H9 (cell line): ENCODE measurements around the gene KRT80. TPM values are rescaled to one million over a fixed set of nuclear protein-coding genes. Genes with fewer than 3 reads are reported as not detected.

ENCODE experiments used
- DNase-seq: peaks from one replicate; pipeline ENCODE4 v3.0.0-alpha.2; 2017
- H2AFZ ChIP-seq: one replicate; pipeline ENCODE4 v1.6.1; 2013; ENCODE audit warnings: mild to moderate bottlenecking, low read length, control low read depth, moderate library complexity
- H2AK5ac ChIP-seq: 2 replicates; pipeline ENCODE4 v1.6.1; 2013; ENCODE audit warnings: low read length, control low read depth, mixed read lengths; ENCODE audit not compliant: insufficient read length
- H2BK120ac ChIP-seq: one replicate; pipeline ENCODE4 v1.6.1; 2013; ENCODE audit warnings: low read depth, mild to moderate bottlenecking, low read length, control low read depth, inconsistent platforms; ENCODE audit not compliant: poor library complexity, severe bottlenecking
- H2BK12ac ChIP-seq: 2 replicates; pipeline ENCODE4 v1.6.1; 2013; ENCODE audit warnings: low read length, control low read depth, mixed read lengths, low read depth; ENCODE audit not compliant: insufficient read length
- H2BK15ac ChIP-seq: 2 replicates; pipeline ENCODE4 v1.6.1; 2013; ENCODE audit warnings: low read depth, low read length, control low read depth
- H2BK20ac ChIP-seq: one replicate; pipeline ENCODE4 v1.6.1; 2013; ENCODE audit warnings: low read depth, mild to moderate bottlenecking, low read length, control low read depth, inconsistent platforms; ENCODE audit not compliant: poor library complexity, severe bottlenecking
- H2BK5ac ChIP-seq: 2 replicates; pipeline ENCODE4 v1.6.1; 2013; ENCODE audit warnings: low read length, control low read depth, mixed read lengths; ENCODE audit not compliant: insufficient read length
- H3K14ac ChIP-seq: 2 replicates; pipeline ENCODE4 v1.6.1; 2013; ENCODE audit warnings: low read length, control low read depth; ENCODE audit not compliant: insufficient read depth
- H3K18ac ChIP-seq: 2 replicates; pipeline ENCODE4 v1.6.1; 2013; ENCODE audit warnings: low read depth, mild to moderate bottlenecking, mixed read lengths, low read length, control low read depth; ENCODE audit not compliant: insufficient read length
- H3K23ac ChIP-seq: 2 replicates; pipeline ENCODE4 v1.6.1; 2013; ENCODE audit warnings: low read length, control low read depth, mixed read lengths, low read depth; ENCODE audit not compliant: insufficient read length
- H3K23me2 ChIP-seq: 2 replicates; pipeline ENCODE4 v1.6.1; 2013; ENCODE audit warnings: low read depth, mild to moderate bottlenecking, mixed read lengths, low read length, control low read depth; ENCODE audit not compliant: insufficient read length, poor library complexity, severe bottlenecking
- H3K27ac ChIP-seq: 2 replicates; pipeline ENCODE4 v1.5.1; 2013; ENCODE audit warnings: low read length, control low read depth, mixed read lengths, low read depth; ENCODE audit not compliant: insufficient read length
- H3K27me3 ChIP-seq: 2 replicates; pipeline ENCODE4 v1.6.1; 2013; ENCODE audit warnings: low read length, control low read depth, inconsistent platforms; ENCODE audit not compliant: insufficient read depth
- H3K4ac ChIP-seq: 2 replicates; pipeline ENCODE4 v1.6.1; 2013; ENCODE audit warnings: low read depth, mild to moderate bottlenecking, control low read depth, inconsistent platforms, low read length, moderate library complexity
- H3K4me1 ChIP-seq: 2 replicates; pipeline ENCODE4 v1.6.1; 2013; ENCODE audit warnings: low read length, control low read depth, inconsistent platforms; ENCODE audit not compliant: insufficient read depth
- H3K4me2 ChIP-seq: 2 replicates; pipeline ENCODE4 v1.6.1; 2013; ENCODE audit warnings: low read length, control low read depth, mixed read lengths; ENCODE audit not compliant: insufficient read length, insufficient read depth
- H3K56ac ChIP-seq: 2 replicates; pipeline ENCODE4 v1.6.1; 2013; ENCODE audit warnings: low read depth, mild to moderate bottlenecking, mixed read lengths, low read length, control low read depth; ENCODE audit not compliant: insufficient read length
- H3K79me1 ChIP-seq: 2 replicates; pipeline ENCODE4 v1.6.1; 2013; ENCODE audit warnings: low read depth, mild to moderate bottlenecking, moderate library complexity, low read length, control low read depth, inconsistent platforms; ENCODE audit not compliant: insufficient read depth, poor library complexity, severe bottlenecking
- H3K79me2 ChIP-seq: 2 replicates; pipeline ENCODE4 v1.6.1; 2013; ENCODE audit warnings: low read length, control low read depth, inconsistent platforms; ENCODE audit not compliant: insufficient read depth
- H3K9ac ChIP-seq: 2 replicates; pipeline ENCODE4 v1.6.1; 2013; ENCODE audit warnings: low read length, control low read depth, mixed read lengths; ENCODE audit not compliant: insufficient read length; ENCODE audit errors: extremely low read depth
- H3K9me3 ChIP-seq: one replicate; pipeline ENCODE4 v1.6.1; 2013; ENCODE audit warnings: low read depth, low read length, inconsistent platforms; ENCODE audit not compliant: control insufficient read depth
- H3T11ph ChIP-seq: one replicate; pipeline ENCODE4 v1.6.1; 2013; ENCODE audit warnings: mild to moderate bottlenecking, low read length, control low read depth, inconsistent platforms
- H4K20me1 ChIP-seq: one replicate; pipeline ENCODE4 v1.6.1; 2013; ENCODE audit not compliant: control insufficient read depth, insufficient read length, insufficient read depth
- H4K5ac ChIP-seq: 2 replicates; pipeline ENCODE4 v1.6.1; 2013; ENCODE audit warnings: low read depth, mild to moderate bottlenecking, mixed read lengths, low read length, control low read depth; ENCODE audit not compliant: insufficient read length
- H4K8ac ChIP-seq: replicated peaks from 2 replicates; pipeline ENCODE4 v1.6.1; 2013; ENCODE audit warnings: low read length, control low read depth, mixed read lengths, low read depth; ENCODE audit not compliant: insufficient read length
- H4K91ac ChIP-seq: 2 replicates; pipeline ENCODE4 v1.6.1; 2013; ENCODE audit warnings: low read depth, mild to moderate bottlenecking, moderate library complexity, mixed read lengths, low read length, control low read depth; ENCODE audit not compliant: insufficient read length
- H3K27ac Mint-ChIP-seq, 3 experiments: 2 replicates in 2 of 3; 3 replicates in 1 of 3; pipeline ENCODE4 v1.8.0; 2020 to 2021; ENCODE audit warnings: mixed read lengths in 3 of 3, mild to moderate bottlenecking in 1 of 3, moderate library complexity in 1 of 3
- H3K27me3 Mint-ChIP-seq: 2 replicates; pipeline ENCODE4 v1.8.0; 2021; ENCODE audit warnings: low read depth, mild to moderate bottlenecking, moderate library complexity, mixed read lengths
- H3K36me3 Mint-ChIP-seq, 3 experiments: 2 replicates in 2 of 3; 3 replicates in 1 of 3; pipeline ENCODE4 v1.8.0; 2020 to 2021; ENCODE audit warnings: low read depth in 3 of 3, mixed read lengths in 3 of 3; ENCODE audit not compliant: insufficient read depth in 1 of 3
- H3K4me1 Mint-ChIP-seq, 2 experiments: 2 replicates each; pipeline ENCODE4 v1.8.0; 2020; ENCODE audit warnings: mixed read lengths in 2 of 2
- H3K4me3 Mint-ChIP-seq, 2 experiments: 2 replicates in 1 of 2; 3 replicates in 1 of 2; pipeline ENCODE4 v1.8.0; 2020 to 2021; ENCODE audit warnings: mild to moderate bottlenecking in 2 of 2, mixed read lengths in 2 of 2, moderate library complexity in 1 of 2
- H3K9me3 Mint-ChIP-seq, 2 experiments: 2 replicates in 1 of 2; 3 replicates in 1 of 2; pipeline ENCODE4 v1.8.0; 2020; ENCODE audit warnings: mild to moderate bottlenecking in 2 of 2, mixed read lengths in 2 of 2, moderate library complexity in 1 of 2
- CTCF ChIP-seq: fragments of 200-600 bp; sonication (generic); conservative IDR thresholded peaks from 3 replicates; pipeline ENCODE4 v1.8.0; 2021; ENCODE audit warnings: antibody characterized with exemption, mild to moderate bottlenecking
- WGBS: extraction: QIAGEN DNeasy Blood & Tissue Kit; methylation state at CpG from one replicate; pipeline ENCODE4 v1.1.7; 2013; ENCODE audit warnings: missing lambda C conversion rate, low lambda C conversion rate, mixed read lengths; ENCODE audit not compliant: insufficient read length; ENCODE audit errors: extremely low coverage; 5-methylcytosine and 5-hydroxymethylcytosine counted together
- total RNA-seq: library from RNA; stranded (reverse); gene quantifications from 2 replicates; pipeline ENCODE4 v1.2.1, GENCODE V29; 2021

The KRT80 gene
- total RNA-seq, 1 experiment from 2014 or later = not detected

GRCh38 chr12:52151153-52151836 is 40.5 kb downstream of the KRT80 start:
- TF ChIP-seq CTCF = no peak
- Mint-ChIP-seq H3K27me3 (peaks cover 6% of the 10 kb centered on the region), H3K36me3 (no peaks in the 10 kb centered on the region), H3K4me1 (peaks cover 10 to 24% of the 10 kb centered on the region in 2 experiments), H3K4me3 (peak overlapping the region; percentile 9 to 42; a peak in 3 of 5 replicates), H3K27ac (no peak overlapping the region), H3K9me3 (no peaks in the 10 kb centered on the region)
- Histone ChIP-seq H4K8ac (no peak overlapping the region), H3K27ac (no peak overlapping the region), H4K91ac (no peak overlapping the region), H2BK15ac (no peak overlapping the region), H3K79me1 (no peaks in the 10 kb centered on the region), H3K79me2 (no peaks in the 10 kb centered on the region), H3K9ac (no peak overlapping the region), H3K27me3 (no peaks in the 10 kb centered on the region), H2AFZ (no peak overlapping the region), H2BK5ac (no peak overlapping the region), H3K4me1 (no peaks in the 10 kb centered on the region; the same call in 1 of the 2 replicates), H3K14ac (no peak overlapping the region; the same call in 1 of the 2 replicates), H2BK120ac (no peak overlapping the region), H2BK12ac (no peak overlapping the region), H4K20me1 (no peaks in the 10 kb centered on the region), H2AK5ac (no peak overlapping the region), H3K23me2 (no peaks in the 10 kb centered on the region), H3K18ac (no peak overlapping the region), H2BK20ac (no peak overlapping the region), H3K4me2 (no peak overlapping the region), H3T11ph (no peak overlapping the region), H3K9me3 (no peaks in the 10 kb centered on the region), H3K56ac (no peak overlapping the region), H4K5ac (no peak overlapping the region), H3K4ac (no peak overlapping the region), H3K23ac (no peak overlapping the region)
- no CpG with 5 or more reads among the region's 10 CpGs for WGBS
- no peak for DNase-seq
